Stimulated activated CD4-positive, alpha-beta T cell treated with anti-CD3 and anti-CD28 coated beads, Interleukin-2, amount 100 ng/mL, for 24 hours (primary cell): Measurements from ENCODE around the gene PEX11A.
"Not testable (repeated sequence)": the region's sequence is repeated elsewhere in the genome, so short reads cannot be mapped to it uniquely, and the experiment has no call there.

Experiments
- DNase-seq, 2 donors: peaks; one replicate each; pipeline ENCODE4 v3.0.0-alpha.2; 2020

The PEX11A gene, protein sequence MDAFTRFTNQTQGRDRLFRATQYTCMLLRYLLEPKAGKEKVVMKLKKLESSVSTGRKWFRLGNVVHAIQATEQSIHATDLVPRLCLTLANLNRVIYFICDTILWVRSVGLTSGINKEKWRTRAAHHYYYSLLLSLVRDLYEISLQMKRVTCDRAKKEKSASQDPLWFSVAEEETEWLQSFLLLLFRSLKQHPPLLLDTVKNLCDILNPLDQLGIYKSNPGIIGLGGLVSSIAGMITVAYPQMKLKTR

DNA sequence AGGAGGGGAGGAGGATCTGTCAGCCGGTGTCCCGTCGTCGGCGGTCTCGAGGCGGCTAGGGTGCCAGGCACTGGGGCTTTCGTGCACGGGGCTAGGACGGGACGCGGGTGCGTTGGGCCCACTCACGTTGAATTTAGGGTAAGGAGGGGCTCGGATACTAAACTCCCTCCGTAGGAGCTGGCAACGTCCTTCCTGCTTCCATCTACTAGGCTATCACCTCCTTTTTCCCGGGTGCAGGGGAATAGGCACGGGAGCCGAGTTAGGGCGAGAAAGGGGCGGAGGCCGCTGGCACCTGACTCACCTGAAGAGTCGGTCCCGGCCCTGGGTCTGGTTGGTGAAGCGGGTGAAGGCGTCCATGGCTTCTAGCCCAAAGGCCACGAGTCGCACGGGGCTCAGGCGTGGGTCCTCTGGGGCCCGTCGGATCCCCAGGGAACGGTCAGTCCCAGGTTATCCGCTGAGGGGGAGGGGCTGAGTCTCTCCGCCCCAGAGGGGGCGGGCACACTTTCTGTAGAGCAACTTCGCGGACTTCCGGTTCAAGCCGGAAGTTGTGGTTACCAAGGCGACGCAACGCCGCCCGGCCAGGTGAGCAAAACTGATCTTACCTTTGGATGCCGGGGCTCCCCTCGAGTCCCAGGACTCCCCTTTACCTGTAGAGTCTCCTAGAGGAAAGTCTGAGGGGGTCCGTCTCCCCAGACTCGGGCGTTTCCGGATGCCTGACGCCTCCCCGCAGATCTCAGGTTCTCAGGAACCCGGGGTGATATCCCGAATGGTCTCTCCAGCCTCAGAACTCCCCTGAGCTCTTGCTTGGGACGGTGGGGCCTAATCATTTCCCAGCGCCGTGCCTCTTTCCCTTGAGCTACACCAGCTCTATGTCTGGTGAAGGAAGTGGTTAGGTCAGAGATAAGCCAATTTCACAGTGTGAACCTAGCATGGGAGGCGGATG is at the start of gene PEX11A, which contains the start of gene WDR93:
Gene PEX11A, minus strand, starts transcription at position 479 of the 943 bp plus-strand sequence. Its CDS starts 122 bp downstream, at position 357.
Gene WDR93, plus strand, starts transcription at position 536 of the 943 bp plus-strand sequence. CDS start 10,936 bp downstream, outside the sequence.
- DNase-seq = peak; percentile 84

DNA sequence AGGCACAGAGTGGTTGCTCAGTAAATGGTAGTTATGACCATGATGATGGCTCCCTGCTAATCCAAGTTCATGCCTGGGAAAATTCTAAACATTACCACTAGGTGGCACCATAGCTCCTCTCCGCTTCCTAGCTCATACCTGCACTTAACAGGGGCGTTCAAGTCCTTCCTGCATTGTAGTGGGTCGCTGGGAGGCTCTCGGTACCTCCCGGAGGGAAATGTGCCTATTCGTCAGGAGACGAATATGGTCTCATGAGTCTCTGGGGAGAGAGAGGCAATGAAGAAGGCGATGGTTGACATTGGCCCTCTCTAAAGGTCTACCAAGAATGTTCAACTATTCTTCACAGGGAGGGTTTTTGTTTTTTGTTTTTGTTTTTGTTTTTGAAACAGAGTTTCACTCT is 49.6 kb upstream of the PEX11A start:
- DNase-seq = peak; percentile 33 to 65

DNA sequence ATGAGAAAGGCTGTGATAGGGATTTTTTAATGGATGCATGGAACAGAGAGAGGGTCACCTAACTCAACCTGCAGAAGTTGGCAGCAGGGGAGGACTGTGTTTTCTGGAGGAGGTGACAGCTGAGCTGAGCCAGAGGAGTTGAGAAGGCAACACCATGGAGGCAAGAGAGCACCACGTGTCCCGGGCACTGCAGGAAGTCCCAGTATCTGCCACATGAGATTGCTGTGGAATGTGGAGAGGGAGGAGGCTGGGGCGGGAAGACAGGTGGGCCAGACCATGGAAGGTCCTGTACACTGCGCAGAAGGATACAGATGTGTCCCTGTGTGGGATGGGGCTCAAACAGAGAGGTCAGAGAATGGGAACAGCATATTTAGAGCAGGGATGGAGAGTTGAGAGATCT is 45.2 kb upstream of the PEX11A start:
- DNase-seq = no peak

DNA sequence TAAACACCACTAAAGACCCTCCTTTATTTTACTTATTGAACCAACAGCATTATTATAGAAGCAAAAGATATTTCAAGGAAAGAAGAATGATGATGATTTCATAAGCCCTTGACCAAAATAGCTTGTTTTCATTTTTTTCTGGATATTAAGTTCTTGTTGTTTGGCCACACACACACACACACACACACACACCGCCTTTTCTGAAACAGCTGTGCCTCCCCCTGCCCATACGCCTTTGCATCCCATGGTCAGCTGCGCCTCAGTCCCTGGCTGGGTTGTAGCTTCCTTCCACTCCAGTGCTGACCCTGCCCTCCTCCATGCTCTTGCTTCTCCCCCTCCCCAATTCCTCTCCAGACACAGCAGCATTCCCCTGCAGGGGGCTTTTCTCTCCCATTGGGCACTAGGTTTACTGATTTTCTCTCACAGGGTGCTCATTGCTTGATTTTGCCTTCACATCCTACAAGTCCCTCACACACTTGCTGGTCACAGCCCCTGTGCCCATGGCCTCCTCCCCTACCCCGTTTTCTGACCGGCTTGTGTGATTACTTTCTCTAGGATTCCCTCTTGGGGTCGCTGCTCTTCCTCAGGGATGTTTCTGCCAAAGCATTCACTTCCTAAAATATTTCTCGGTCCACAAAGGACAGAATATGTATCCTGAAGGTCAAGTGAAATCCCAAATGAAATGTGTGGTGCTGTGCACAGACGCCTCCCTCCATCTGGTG is 42.1 kb upstream of the PEX11A start:
- no peak for DNase-seq

DNA sequence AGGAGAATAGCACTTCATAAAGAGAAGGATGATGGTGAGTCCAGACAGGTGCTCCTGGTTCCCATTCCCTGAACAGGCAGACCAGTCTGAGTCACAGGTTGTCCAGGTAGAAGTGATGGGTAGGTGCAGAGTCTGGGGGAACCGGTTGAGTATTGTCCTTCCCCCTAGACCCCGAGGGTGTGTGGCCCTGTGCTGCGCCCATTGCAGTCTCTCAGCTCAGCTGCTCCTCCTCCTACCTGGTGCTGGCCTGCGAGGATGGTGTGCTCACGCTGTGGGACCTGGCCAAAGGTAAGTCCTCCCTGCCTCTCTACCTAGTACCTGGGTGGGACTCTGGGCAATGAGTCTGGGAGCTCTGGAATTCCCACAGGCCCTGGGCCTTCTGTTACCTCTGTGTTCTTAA is 40.7 kb upstream of the PEX11A start:
- no peak for DNase-seq

DNA sequence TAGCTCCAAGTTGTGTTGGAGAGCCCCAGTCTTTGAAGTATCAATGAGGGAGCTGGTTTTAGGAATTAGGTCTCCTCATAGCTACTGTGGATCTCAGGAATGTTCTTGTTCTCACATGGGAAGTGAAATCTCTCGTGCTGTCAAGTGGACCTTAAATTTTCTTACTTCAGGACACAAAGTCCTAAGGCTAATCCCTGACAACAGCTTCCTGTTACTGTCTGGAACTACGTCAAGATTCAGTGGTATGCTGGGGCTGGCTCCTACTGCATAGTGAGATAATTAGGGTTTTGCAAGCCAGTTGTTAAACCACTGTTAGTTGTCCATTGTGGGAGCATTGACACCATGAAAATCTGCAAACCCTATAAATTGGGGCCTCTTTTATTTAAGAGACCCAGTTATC is 37.7 kb upstream of the PEX11A start:
- no peak for DNase-seq

DNA sequence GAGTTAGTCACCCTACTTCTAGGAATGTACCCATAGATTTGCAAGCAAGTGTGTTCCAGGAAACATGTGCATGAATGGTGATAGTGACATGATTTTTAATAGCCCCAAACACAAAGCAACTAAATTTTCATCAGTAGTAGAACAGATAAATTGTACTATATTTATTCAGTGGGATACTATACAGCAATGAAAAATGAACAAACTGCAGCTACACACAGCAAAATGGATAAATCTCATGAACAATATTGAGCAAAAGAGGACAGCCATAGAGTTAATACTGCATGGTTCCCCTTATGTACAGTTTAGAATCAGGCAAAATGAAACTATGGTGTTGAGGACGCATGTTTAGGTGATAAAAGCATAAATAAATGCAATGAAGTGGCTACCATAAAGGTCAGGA is 34.5 kb upstream of the PEX11A start:
- DNase-seq = no peak

DNA sequence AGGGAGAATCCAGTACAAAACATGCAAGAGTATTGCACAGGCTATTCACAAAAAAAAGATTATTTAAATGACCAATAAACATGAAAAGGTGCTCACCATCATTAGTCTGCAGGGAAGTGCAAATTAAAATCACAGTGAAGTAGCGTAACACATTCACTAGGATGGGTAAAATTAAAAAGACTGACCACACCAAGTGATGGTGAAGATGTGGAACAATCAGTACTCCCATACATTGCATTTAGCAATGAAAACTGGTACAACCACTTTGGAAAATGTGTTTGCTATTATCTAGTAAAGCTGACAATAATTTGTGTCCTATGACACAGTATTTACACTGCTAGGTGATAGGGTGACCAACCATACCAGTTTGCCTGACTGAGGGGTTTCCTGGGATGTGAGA is 34.1 kb upstream of the PEX11A start:
- DNase-seq = no peak

DNA sequence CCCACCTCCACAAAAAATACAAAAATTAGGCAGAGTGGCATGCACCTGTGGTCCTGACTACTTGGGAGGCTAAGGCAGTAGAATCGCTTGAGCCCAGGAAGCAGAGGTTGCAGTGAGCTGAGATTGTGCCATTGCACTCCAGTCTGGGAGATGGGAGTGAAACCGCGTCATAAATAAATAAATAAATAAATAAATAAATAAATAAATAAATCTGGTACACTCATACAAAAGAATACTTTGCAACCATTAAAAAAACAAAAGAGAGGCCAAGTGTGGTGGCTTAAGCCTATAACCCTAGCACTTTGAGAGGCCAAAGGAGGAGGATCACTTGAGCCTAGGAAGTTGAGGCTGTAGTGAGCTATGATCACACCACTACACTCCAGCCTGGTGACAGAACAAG is 32.5 kb upstream of the PEX11A start:
- DNase-seq = no peak

DNA sequence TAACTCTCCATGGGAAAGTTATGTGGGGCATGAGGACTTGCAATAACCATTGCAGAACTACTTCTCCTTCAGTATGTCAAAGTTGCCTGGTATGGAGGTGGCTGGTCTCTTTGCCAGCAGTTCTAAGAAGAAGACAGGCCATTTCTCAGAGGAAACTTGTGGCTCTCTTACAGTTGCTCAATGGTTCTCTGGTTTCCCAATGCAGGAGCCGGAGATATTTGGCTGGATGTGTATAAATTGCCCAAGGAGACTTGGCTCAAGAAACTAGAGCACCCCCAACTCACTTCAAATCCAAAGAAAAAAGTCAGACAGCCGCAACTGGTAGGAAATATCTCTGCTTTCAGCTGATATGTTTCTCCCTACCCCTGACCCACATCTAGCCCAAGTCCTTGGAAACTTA is 24.2 kb upstream of the PEX11A start:
- DNase-seq = no peak

DNA sequence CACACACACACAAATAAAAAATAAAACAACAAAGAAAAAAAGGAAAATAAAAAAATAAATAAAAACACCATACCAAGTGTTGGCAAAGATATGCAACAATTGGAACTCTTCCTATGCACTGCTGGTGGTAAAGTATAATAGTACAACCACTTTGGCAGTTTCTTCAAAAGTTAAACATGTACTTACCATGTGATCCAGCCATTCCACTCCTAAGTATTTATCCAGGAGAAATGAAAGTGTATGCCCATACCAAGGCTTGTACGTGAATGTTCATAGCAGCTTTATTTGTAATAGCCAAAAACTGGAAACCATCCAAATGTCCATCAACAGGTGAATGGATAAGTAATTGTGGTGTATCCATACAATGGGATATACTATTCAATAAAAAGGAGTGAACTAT is 17.0 kb upstream of the PEX11A start:
- no peak for DNase-seq

DNA sequence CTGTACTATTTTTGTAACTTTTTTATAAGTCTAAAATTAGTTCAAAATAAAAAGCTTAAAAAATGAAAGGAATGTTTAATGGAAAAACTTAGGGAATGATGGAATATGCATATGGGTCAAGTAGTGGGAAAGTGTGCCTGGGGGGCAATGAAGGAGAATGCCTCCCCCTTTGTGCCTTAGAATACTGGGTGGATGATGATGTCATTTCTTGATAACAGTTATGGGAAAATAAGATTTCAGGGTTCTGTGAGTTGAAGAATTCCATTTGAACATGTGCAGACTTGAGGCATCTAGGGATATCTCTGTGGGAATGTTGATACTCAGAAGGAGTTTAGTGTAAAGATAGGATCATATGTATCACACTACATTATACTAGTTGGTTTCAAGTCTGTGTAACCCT is 13.9 kb upstream of the PEX11A start:
- DNase-seq = no peak

DNA sequence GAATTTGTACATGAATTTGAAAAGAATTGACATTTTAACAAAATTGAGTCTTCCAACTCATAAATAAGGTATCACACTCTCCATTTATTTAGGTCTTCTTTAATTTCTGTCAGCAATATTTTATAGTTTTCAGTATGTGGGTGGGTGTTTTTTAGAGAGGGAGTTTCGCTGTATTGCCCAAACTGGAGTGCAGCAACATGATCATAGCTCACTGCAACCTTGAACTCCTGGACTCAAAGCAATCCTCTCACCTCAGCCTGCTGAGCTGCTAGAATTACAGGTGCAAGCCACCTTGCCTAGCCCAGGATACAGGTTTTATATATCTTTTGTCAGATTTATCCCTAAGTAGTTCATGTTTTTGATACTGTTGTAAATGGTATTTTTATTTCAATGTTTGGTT is 4.6 kb upstream of the PEX11A start:
- DNase-seq = no peak

DNA sequence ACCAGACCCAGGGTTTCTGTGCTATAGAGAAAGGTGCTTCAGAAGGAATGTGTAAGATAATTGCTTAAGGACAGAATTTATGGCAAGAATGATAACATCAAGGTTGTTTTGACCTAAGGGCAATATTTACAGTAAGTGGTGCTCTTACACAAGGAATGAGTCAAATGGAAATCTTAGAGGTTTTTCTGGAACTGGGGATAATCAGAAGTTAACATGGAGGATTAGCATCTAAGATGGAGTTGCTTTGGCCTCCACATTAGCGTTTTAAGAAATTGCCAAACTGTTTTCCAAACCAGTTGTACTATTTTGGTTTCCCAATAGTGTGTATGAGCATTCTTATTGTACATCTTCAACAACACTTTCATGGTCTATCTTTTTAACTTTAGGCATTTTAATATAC is 3.1 kb upstream of the PEX11A start:
- no peak for DNase-seq

DNA sequence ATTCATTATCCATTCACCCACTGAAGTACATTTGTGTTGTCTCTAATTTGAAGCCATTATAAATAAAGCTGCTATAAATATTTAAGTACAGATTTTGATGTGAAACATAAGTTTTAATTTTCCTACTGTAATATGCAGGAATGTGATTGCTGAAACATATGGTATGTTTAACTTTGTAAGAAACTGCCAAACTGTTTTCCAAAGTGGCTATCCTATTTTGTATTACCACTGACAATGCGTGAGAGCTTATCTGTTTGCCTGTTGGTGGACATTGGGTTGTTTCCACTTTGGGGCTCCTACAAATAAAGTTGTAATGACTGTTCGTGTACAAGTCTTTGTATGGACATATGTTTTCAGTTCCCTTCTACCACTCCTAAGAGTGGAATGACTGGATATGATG is 2.5 kb upstream of the PEX11A start:
- DNase-seq = no peak

DNA sequence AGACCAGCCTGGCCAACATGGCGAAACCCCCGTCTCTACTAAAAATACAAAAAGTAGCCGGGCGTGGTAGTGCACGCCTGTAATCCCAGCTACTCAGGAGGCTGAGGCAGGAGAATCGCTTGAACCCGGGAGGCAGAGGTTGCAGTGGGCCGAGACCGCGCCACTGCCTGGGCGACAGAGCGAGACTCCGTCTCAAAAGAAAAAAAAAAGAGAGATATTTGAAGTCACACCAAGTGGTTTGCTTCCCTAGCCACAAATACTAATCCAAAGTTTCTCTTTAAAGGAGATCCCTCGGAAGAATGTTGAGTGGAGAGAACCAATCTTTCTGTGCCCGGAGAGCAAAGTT is 651 bp downstream of the PEX11A start:
- DNase-seq = not testable (repeated sequence)

DNA sequence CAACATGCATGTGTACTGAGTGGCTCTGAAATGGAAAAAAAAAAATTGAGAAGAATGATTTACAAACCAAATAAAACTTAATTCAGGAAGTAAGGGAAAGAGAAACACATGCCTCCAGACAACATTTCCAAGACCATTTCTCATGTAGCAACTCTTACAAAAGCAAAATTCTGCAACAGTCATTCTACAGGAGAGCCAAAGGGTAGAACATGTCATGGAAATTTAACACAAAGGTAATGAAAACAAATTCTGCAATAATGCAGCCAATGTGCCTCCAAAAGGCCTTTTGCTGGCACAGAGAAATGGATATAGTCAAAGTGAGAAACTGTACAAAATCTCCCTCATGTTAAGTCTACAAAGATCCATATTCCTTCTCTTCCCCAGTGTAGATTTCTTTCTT is 4.0 kb downstream of the PEX11A start:
- DNase-seq = no peak

DNA sequence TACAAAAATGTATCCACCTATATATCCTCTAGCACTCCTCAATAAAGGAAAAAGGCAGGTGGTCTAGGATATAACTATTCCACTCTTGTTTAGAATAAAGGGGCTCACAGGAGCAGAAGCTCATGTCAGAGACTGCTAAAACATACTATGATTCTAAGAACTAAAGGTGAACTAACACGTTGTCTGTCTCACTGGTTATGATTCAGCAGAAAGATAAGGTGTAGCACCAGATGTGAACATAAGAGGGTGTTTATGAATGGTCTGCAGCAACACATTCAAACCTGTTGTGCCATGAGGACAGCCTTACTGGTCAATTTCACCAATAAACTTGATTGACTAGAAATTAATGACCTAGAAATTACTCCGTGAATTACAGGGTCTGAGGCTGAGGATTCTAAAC is 4.6 kb downstream of the PEX11A start:
- no peak for DNase-seq

DNA sequence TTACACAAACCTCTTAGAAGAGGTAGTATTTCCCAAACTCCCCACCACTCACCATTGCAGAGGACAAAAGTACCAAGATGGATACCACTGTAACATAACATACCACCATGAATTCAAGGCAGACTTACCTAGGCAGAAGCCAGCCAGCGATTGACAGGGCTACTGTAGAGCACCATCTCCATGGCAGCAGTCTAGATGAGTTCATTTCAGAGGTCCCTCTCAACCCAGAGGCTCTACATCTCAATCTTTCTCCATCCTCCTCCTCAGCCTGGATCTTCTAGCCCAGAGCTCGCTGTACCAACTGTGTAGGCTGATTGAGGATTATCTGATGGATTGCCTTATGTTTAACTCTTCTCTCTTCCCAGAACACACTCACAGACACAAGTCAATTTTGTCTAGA is 9.4 kb downstream of the PEX11A start:
- DNase-seq = no peak

DNA sequence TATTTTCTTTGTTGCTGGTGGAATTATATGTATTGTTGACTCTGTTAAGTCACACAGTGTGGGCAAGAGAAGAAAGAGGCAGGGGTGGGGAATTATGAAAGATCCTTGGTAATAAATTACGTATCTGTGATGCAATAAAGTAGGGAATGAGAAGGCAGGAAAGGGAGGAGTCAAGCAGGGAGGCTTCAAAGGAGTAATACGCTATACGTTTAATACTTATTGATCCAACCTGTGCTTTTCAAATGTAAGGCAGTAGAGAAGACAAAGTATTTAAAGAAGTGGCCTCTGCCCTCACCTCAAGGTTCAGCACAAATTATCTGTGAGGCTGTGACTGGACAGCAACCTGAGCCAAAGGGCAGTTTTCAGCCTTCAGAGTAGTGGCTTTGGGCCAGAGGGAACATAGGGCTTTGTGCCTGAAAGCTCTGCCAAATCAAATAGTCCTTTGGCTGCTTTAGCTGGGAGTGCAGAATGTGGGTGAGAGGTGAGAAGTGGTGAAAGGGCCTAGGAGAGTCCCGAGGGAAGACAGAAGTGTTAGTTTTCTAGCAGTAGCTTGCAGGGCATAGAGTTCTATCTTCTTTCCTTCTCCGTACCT is 10.2 kb downstream of the PEX11A start:
- DNase-seq = no peak

DNA sequence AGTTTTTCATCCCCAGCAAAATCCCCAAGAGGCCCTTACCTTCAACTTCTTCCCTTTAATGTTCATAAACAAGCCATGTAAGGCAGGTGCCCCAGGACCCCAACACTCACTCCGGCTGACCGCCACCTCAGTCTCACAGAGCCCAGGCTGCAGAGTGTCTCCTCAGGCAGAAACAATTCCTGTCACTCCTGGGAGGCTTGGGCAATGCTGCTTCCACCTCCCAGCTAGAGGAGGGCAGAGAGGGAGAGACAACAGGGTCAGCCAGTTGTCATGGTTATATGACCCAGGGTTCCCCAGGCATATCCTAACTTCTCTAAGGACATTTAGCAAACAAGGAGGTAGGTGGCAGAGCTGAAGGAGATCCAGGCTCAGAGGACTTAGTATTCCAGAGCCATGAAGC is 11.3 kb downstream of the PEX11A start, which contains the start of gene PLIN1:
Gene PLIN1, minus strand, starts transcription at position 156 of the 400 bp plus-strand sequence. CDS start 1,878 bp downstream, outside the sequence.
- DNase-seq = no peak

DNA sequence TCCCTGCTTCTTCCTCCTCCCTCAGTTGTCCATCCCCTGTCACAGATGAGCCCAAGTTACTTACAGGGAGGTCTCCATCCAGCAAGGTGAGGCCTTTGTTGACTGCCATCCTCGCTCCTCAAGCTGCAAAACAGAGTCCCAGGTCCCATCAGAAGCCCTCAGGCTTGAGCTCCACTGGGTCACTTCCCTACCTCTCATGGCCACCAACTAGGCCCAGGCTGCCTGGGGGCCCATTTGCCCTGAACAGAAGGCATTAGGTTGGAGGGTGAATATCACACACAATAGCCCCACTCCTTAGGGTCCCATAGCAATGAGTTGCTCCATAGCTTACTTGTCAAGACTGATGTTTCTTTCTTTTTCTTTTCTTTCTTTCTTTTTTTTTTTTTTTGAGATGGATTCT is 13.2 kb downstream of the PEX11A start:
- DNase-seq = no peak

DNA sequence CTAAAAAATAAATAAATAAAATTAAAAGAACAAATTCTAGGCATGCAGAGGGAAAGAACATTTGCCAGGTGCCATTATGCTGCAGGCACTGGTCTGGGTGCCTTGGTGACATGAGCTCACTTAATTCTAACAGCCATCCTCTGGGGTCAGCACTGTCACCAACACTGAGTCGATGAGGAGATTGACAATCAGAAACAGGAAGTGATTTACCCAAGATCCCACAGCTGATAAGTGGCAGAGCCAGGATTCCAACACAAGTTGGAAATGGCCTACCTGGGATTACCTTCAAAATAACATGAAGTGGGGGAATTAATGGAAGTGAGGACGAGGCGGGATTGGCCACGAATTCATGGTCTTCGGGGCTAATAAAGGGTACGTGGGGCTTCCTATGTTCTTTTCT is 14.9 kb downstream of the PEX11A start:
- DNase-seq = no peak
